GM12875 (cell line): ENCODE measurements around the gene UBTF.

Experiments used
- H3K4me3 ChIP-seq: one replicate; pipeline ENCODE4 v1.5.1; 2011; ENCODE audit warnings: low read depth, low read length, control low read depth
- CTCF ChIP-seq: IDR thresholded peaks from 2 replicates; pipeline ENCODE4 v1.5.1; 2011; ENCODE audit warnings: low read depth, mild to moderate bottlenecking, control low read depth, inconsistent platforms, low read length, moderate library complexity, borderline replicate concordance; ENCODE audit not compliant: insufficient read depth

The UBTF gene

GRCh38 chr17:44207743-44208142 lies 11.7 kb downstream of the UBTF start:
- TF ChIP-seq CTCF, result no peak
- no peak overlapping the region for H3K4me3 ChIP-seq

- no peak overlapping the region for H3K4me3 ChIP-seq
- no peak for TF ChIP-seq CTCF
Observed at GRCh38 chr17:44207319-44207718, 12.2 kb downstream of the UBTF start.

- no peak overlapping the region for H3K4me3 ChIP-seq
- no peak for TF ChIP-seq CTCF
Observed at GRCh38 chr17:44206825-44207155, 12.7 kb downstream of the UBTF start.

- TF ChIP-seq CTCF, result peak; percentile 14; the same call in 1 of the 2 replicates
- no peak overlapping the region for H3K4me3 ChIP-seq
Observed at GRCh38 chr17:44205962-44206824, 13.3 kb downstream of the UBTF start.

GRCh38 chr17:44204441-44204882 lies 15.0 kb downstream of the UBTF start:
- H3K4me3 ChIP-seq, result no peak overlapping the region
- TF ChIP-seq CTCF, result no peak

- peak; percentile 72; the same call in 1 of the 2 replicates for TF ChIP-seq CTCF
- no peak overlapping the region for H3K4me3 ChIP-seq
Observed at GRCh38 chr17:44203731-44204440, 15.6 kb downstream of the UBTF start.
